Measurements from ENCODE around the gene CPT1A. TPM values are rescaled to one million over a fixed set of nuclear protein-coding genes. Genes with fewer than 3 reads are reported as not detected.
A peak's percentile ranks its signal among the peaks of the same experiment; 100 is the strongest.

The CPT1A gene
- total and polyA plus RNA-seq, 2 experiments from 2014 or later, result 9.6 to 20.1 TPM

DNA sequence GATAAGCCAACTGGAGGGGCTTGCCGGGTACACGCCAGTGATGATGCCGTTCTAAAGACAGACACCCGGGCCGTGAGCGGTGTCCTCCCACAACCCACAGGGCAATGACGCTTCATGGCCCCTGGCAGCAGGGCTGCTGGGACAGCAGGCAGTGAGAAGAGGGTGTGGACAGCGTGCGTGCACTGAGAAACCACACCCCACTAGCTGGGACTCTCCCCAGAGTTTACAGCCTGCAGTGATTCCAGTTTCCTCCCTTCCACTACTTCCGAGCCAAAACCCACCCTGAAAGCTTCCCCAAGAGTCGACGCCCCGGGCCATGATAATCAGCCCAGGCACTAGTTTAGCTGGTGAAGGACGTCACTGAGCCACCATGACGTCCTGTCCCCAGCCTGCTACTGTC is 29.2 kb downstream of the CPT1A start:
- Histone ChIP-seq H3K4me2 (ENCODE audit: unreplicated experiment) (no peak overlapping the region), H3K9ac (no peak overlapping the region), H2AFZ (no peak overlapping the region), H3K79me2 (ENCODE audit: insufficient read depth) (peaks cover 65% of the 10 kb centered on the region), H3K4me3 (no peak overlapping the region), H3K27ac (no peak overlapping the region), H3K36me3 (ENCODE audit: low read depth) (peaks cover 8% of the 10 kb centered on the region; the same call in 1 of the 2 replicates), H3K9me3 (ENCODE audit: low read depth) (no peaks in the 10 kb centered on the region), H4K20me1 (ENCODE audit: insufficient read depth) (no peaks in the 10 kb centered on the region), H3K4me1 (ENCODE audit: insufficient read depth) (no peaks in the 10 kb centered on the region), H3K9me2 (ENCODE audit: insufficient read depth) (no peaks in the 10 kb centered on the region), H3K27me3 (replicated peaks; ENCODE audit: insufficient read depth) (no peaks in the 10 kb centered on the region), H3F3A (ENCODE audit: insufficient read depth) (no peaks in the 10 kb centered on the region)
- no peak for TF ChIP-seq EZH2 (IDR thresholded peaks at IDR 0.05; ENCODE audit: insufficient read depth, poor library complexity, severe bottlenecking)
- TF ChIP-seq EZH2phosphoT487 (IDR thresholded peaks at IDR 0.05; ENCODE audit: insufficient read depth, low read depth), result no peak
- WGBS, 2 experiments (ENCODE audit: low coverage in 1 of 2, low lambda C conversion rate in 2 of 2, missing lambda C conversion rate in 2 of 2), result 33% methylated on average over 14 to 15 of the region's 15 CpGs
- in situ Hi-C loops (cut with MboI), result no loop called here
- peak; percentile 70 for DNase-seq

DNA sequence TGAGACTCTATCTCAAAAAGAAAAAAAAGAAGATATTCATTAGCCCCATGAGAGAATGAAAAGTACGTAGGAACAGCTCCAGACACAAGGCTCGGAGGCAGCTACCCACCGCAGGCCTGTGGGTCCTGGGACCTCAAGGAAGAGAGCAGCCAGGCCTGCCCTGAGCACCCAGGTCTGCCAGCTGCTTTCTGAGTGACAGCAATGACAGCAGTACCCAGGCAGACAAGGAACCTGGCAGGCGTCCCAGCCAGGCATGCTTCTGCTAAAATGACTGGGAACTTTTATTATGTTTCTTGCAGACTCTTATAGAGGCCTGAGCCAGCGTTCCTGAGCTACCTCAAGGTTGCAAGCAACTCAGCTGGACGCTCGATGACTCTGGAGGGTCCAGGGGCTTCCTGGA is 31.6 kb downstream of the CPT1A start:
- Histone ChIP-seq H4K20me1 (ENCODE audit: insufficient read depth) (no peaks in the 10 kb centered on the region), H3K27me3 (replicated peaks; ENCODE audit: insufficient read depth) (no peaks in the 10 kb centered on the region), H3K9me3 (ENCODE audit: low read depth) (no peaks in the 10 kb centered on the region), H3K4me1 (ENCODE audit: insufficient read depth) (peaks cover 7% of the 10 kb centered on the region), H3K4me3 (no peak overlapping the region), H3K9me2 (ENCODE audit: insufficient read depth) (no peaks in the 10 kb centered on the region), H3K79me2 (ENCODE audit: insufficient read depth) (peaks cover 42% of the 10 kb centered on the region), H3K4me2 (ENCODE audit: unreplicated experiment) (no peak overlapping the region), H2AFZ (no peak overlapping the region), H3K9ac (no peak overlapping the region), H3K27ac (no peak overlapping the region), H3F3A (ENCODE audit: insufficient read depth) (no peaks in the 10 kb centered on the region), H3K36me3 (ENCODE audit: low read depth) (peaks cover 7% of the 10 kb centered on the region; the same call in 1 of the 2 replicates)
- 75 to 77% methylated on average over 7 of the region's 7 CpGs for WGBS, 2 experiments (ENCODE audit: low coverage in 1 of 2, low lambda C conversion rate in 2 of 2, missing lambda C conversion rate in 2 of 2)
- no peak for DNase-seq
- in situ Hi-C loops (cut with MboI), result no loop called here
- no peak for TF ChIP-seq EZH2 (IDR thresholded peaks at IDR 0.05; ENCODE audit: insufficient read depth, poor library complexity, severe bottlenecking)
- TF ChIP-seq EZH2phosphoT487 (IDR thresholded peaks at IDR 0.05; ENCODE audit: insufficient read depth, low read depth), result no peak

DNA sequence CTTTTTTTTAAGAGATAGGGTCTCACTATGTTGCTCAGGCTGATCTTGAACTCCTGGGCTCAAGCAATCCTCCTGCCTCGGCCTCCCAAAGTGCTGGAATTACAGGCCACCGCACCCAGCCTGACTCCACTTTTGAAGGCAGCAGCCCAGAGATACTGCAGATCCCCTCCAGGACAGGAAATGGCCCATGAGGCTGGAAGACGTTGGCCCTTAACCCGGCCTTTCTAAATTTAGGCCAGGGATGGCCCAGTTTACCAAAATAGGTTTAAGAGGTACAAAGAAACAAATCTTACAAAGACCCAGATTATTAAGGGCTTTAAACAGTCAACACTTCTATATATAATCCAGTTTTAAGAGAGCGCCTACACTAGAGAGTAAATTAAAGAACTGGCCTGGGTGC is 32.2 kb downstream of the CPT1A start:
- Histone ChIP-seq H3K9ac (no peak overlapping the region), H3K36me3 (ENCODE audit: low read depth) (peaks cover under 1% of the 10 kb centered on the region; the same call in 1 of the 2 replicates), H3K9me3 (ENCODE audit: low read depth) (no peaks in the 10 kb centered on the region), H3K79me2 (ENCODE audit: insufficient read depth) (peaks cover 36% of the 10 kb centered on the region), H3K4me3 (no peak overlapping the region), H3K27me3 (replicated peaks; ENCODE audit: insufficient read depth) (no peaks in the 10 kb centered on the region), H3F3A (ENCODE audit: insufficient read depth) (no peaks in the 10 kb centered on the region), H4K20me1 (ENCODE audit: insufficient read depth) (no peaks in the 10 kb centered on the region), H3K4me1 (ENCODE audit: insufficient read depth) (peaks cover 7% of the 10 kb centered on the region), H3K4me2 (ENCODE audit: unreplicated experiment) (no peak overlapping the region), H2AFZ (no peak overlapping the region), H3K9me2 (ENCODE audit: insufficient read depth) (no peaks in the 10 kb centered on the region), H3K27ac (no peak overlapping the region)
- no peak for DNase-seq
- WGBS, 2 experiments (ENCODE audit: low coverage in 1 of 2, low lambda C conversion rate in 2 of 2, missing lambda C conversion rate in 2 of 2), result 82 to 84% methylated on average over 5 of the region's 5 CpGs
- TF ChIP-seq EZH2phosphoT487 (IDR thresholded peaks at IDR 0.05; ENCODE audit: insufficient read depth, low read depth) (no peak), EZH2 (IDR thresholded peaks at IDR 0.05; ENCODE audit: insufficient read depth, poor library complexity, severe bottlenecking) (no peak)
- in situ Hi-C loops (cut with MboI), result no loop called here

DNA sequence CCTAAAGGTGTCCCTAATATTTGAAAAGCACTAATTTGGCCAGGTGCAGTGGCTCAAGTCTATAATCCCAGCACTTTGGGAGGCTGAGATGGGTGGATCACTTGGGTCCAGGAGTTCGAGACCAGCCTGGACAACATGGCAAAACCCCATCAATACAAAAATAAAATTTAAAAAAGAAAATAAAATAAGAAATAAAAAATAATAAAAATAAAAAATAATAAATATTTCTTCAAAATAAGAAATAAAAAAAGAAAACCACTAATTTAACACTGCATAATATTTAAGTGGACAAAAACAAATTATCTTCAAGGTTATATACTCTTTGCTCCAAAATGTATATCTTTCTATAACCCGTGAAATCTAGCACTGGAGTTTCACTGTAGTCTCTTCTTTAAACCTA is 32.9 kb downstream of the CPT1A start:
- in situ Hi-C loops (cut with MboI), result no loop called here
- Histone ChIP-seq H3K27me3 (replicated peaks; ENCODE audit: insufficient read depth) (no peaks in the 10 kb centered on the region), H3F3A (ENCODE audit: insufficient read depth) (no peaks in the 10 kb centered on the region), H3K4me3 (no peak overlapping the region), H3K27ac (no peak overlapping the region), H3K4me2 (ENCODE audit: unreplicated experiment) (no peak overlapping the region), H2AFZ (no peak overlapping the region), H3K9ac (no peak overlapping the region), H3K9me3 (ENCODE audit: low read depth) (no peaks in the 10 kb centered on the region), H3K79me2 (ENCODE audit: insufficient read depth) (peaks cover 31% of the 10 kb centered on the region), H3K4me1 (ENCODE audit: insufficient read depth) (peaks cover 7% of the 10 kb centered on the region), H3K36me3 (ENCODE audit: low read depth) (no peaks in the 10 kb centered on the region; the same call in 1 of the 2 replicates), H4K20me1 (ENCODE audit: insufficient read depth) (no peaks in the 10 kb centered on the region), H3K9me2 (ENCODE audit: insufficient read depth) (no peaks in the 10 kb centered on the region)
- no peak for DNase-seq
- 90 to 100% methylated on average over 2 of the region's 2 CpGs for WGBS, 2 experiments (ENCODE audit: low coverage in 1 of 2, low lambda C conversion rate in 2 of 2, missing lambda C conversion rate in 2 of 2)
- TF ChIP-seq EZH2 (IDR thresholded peaks at IDR 0.05; ENCODE audit: insufficient read depth, poor library complexity, severe bottlenecking) (no peak), EZH2phosphoT487 (IDR thresholded peaks at IDR 0.05; ENCODE audit: insufficient read depth, low read depth) (no peak)
